Measurements from ENCODE around the gene GNPNAT1.

- TF ChIP-seq POLR2A (IDR thresholded peaks at IDR 0.05; ENCODE audit: low read depth, low read length) = no peak
- TF ChIP-seq CTCF (IDR thresholded peaks at IDR 0.05; ENCODE audit: extremely low read depth in 1 of 2, insufficient read depth in 1 of 2, low read depth in 1 of 2, low read length in 2 of 2) = no peak
- TF ChIP-seq EZH2 (IDR thresholded peaks at IDR 0.05; ENCODE audit: borderline replicate concordance, low read depth, low read length, severe bottlenecking) = no peak
Measured at GRCh38 chr14:52808101-52808500, 16.7 kb upstream of the GNPNAT1 start.
